ENCODE measurements around the gene POLD3.

GRCh38 chr11:74675761-74676160 lies 83.4 kb downstream of the POLD3 start:
- no peak for TF ChIP-seq CEBPB (IDR thresholded peaks at IDR 0.05; ENCODE audit: borderline replicate concordance in 1 of 2, low read depth in 2 of 2, low read length in 2 of 2)
- no peak for TF ChIP-seq POLR2AphosphoS5 (IDR thresholded peaks at IDR 0.05; ENCODE audit: low read length)
- TF ChIP-seq ATF2 (IDR thresholded peaks at IDR 0.05; ENCODE audit: low read length) = no peak
- TF ChIP-seq CTCF (IDR thresholded peaks at IDR 0.05 in 2 of 3, conservative IDR thresholded peaks at IDR 0.05 in 1 of 3; ENCODE audit: control insufficient read depth in 2 of 3, extremely low read depth in 1 of 3, insufficient read depth in 1 of 3, low read depth in 3 of 3, low read length in 3 of 3) = no peak
- no peak for TF ChIP-seq CBX5 (IDR thresholded peaks at IDR 0.05; ENCODE audit: low read depth)
- TF ChIP-seq, protein P1, sequence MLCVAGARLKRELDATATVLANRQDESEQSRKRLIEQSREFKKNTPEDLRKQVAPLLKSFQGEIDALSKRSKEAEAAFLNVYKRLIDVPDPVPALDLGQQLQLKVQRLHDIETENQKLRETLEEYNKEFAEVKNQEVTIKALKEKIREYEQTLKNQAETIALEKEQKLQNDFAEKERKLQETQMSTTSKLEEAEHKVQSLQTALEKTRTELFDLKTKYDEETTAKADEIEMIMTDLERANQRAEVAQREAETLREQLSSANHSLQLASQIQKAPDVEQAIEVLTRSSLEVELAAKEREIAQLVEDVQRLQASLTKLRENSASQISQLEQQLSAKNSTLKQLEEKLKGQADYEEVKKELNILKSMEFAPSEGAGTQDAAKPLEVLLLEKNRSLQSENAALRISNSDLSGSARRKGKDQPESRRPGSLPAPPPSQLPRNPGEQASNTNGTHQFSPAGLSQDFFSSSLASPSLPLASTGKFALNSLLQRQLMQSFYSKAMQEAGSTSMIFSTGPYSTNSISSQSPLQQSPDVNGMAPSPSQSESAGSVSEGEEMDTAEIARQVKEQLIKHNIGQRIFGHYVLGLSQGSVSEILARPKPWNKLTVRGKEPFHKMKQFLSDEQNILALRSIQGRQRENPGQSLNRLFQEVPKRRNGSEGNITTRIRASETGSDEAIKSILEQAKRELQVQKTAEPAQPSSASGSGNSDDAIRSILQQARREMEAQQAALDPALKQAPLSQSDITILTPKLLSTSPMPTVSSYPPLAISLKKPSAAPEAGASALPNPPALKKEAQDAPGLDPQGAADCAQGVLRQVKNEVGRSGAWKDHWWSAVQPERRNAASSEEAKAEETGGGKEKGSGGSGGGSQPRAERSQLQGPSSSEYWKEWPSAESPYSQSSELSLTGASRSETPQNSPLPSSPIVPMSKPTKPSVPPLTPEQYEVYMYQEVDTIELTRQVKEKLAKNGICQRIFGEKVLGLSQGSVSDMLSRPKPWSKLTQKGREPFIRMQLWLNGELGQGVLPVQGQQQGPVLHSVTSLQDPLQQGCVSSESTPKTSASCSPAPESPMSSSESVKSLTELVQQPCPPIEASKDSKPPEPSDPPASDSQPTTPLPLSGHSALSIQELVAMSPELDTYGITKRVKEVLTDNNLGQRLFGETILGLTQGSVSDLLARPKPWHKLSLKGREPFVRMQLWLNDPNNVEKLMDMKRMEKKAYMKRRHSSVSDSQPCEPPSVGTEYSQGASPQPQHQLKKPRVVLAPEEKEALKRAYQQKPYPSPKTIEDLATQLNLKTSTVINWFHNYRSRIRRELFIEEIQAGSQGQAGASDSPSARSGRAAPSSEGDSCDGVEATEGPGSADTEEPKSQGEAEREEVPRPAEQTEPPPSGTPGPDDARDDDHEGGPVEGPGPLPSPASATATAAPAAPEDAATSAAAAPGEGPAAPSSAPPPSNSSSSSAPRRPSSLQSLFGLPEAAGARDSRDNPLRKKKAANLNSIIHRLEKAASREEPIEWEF (IDR thresholded peaks at IDR 0.05; ENCODE audit: insufficient replicate concordance, low read depth, low read length) = no peak
- no peak for TF ChIP-seq SREBF2 (IDR thresholded peaks at IDR 0.05; ENCODE audit: low read length)
- TF ChIP-seq SP1 (IDR thresholded peaks at IDR 0.05; ENCODE audit: low read depth, low read length) = no peak
- no peak for TF ChIP-seq BHLHE40 (IDR thresholded peaks at IDR 0.05; ENCODE audit: borderline replicate concordance in 1 of 2, low read depth in 2 of 2, low read length in 1 of 2)
- TF ChIP-seq ASH2L (IDR thresholded peaks at IDR 0.05; ENCODE audit: borderline replicate concordance, low read depth) = no peak
